ENCODE data around the gene PHYKPL.

The PHYKPL gene

DNA sequence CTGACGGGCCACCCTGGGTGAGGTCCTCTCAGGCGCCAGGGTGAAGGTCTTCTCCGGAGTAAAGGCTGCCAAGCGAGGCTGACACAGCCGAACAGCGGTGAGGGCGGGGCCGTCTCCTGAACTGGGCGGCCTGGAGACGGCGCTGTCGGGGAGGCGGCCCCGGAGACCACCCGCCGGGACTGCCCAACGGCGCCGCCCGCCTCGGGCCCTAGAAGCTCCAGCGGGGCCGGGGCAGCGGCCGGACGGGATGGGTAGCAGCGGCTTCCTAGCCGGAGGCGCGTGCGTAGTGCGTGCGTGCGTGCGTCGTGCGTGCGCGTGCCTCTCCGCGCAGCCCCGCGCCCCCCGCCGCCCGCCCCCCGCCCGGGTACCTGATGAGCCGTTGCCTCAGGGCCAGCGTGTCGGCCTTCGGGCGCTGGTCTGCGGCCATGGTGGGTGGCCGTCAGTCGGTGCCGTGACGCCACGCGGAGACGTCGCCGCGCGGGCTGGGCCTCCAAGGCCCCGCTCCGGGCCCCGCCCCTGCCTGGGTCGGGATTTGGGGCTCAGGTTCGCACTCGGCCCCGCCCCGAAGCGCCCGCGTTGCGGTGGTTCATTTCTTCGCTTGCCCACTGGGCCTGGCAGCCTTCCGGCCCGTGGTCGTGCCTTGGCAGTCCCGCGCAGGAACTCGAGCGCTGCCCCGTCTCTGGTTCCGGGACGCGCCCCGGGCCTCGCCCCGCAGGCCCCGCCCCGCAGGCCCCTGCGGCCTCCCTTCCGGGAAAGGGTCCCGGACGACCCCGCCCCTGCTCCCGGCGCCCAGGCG lies at the start of gene PHYKPL:
TSS of gene PHYKPL (minus strand) at position 679 of the 796 bp plus-strand sequence. CDS start at position 427, 252 bp downstream.
- DNase-seq = no peak

GRCh38 chr5:178282391-178282790 lies 49.8 kb upstream of the PHYKPL start:
- no peak for DNase-seq

GRCh38 chr5:178281331-178281730 lies 48.7 kb upstream of the PHYKPL start:
- no peak for DNase-seq

- DNase-seq = no peak
Observed at GRCh38 chr5:178280631-178281030, 48.0 kb upstream of the PHYKPL start.

DNA sequence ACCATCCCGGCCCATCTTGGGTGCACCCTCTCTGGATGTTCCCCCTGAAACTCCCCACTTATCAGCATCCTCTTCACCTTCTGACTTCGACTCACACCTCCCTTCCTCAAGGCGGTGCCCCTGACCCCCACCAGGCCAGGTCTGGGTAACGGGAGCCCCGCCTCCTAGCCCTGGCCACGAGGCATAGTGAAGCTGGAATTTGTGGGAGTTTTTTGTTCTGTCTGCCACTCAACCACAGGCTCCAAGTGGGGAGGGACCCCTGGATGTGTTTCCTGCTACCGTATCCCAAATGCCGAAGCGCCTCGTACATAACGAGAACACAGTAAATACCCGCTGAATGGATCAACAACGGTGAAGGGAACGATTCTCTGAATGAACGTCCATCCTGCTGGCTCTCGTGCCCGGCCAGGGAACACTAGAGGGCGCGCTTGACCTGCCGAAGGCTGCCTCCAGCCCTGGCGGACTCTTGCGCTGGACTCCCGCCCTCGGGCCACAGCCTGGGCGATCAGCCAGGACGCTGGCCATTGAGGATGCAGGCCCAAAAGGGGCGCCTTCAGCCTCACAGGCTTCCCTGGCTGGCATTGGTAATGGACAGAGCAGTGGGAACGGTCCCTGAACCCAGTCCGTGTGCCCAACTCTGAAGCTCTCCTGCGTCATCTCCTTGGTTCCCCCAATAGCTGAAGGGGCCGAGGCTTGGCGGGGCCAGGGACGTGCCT lies 47.3 kb upstream of the PHYKPL start:
- DNase-seq = peak; percentile 19

DNA sequence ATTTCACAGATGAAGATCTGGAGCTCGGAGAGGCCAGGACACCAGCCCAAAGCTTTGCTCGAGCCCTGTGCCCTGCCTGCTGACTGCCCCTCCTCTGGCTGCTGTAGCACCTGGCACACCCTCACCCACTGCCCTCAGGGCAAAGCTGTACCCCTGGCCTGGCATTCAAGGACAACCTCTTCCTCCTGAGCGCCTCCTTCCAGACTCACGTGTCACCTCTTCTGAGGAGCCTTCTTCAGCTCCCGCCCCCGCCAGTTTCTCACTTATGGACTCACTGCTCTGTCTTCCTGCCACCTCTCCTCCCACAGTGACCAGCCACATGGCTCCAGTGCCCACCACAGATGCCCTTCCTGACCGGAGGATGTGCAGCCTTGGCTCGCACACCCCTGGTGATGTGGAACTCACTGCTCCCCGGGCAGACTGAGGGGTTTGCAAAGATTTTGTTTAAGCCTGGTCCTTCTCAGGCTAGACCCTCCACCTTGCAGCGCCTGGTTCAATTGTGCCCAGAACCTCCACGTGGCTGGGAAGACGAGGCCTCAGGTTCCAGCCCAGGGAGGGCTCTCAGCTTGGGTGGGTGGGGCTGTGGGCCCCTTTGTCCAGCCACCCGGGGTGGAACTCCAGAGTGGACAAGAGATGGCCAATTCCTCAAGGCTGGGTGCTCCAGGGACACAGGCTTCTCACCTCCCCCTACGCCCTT lies 46.6 kb upstream of the PHYKPL start:
- DNase-seq = no peak

DNA sequence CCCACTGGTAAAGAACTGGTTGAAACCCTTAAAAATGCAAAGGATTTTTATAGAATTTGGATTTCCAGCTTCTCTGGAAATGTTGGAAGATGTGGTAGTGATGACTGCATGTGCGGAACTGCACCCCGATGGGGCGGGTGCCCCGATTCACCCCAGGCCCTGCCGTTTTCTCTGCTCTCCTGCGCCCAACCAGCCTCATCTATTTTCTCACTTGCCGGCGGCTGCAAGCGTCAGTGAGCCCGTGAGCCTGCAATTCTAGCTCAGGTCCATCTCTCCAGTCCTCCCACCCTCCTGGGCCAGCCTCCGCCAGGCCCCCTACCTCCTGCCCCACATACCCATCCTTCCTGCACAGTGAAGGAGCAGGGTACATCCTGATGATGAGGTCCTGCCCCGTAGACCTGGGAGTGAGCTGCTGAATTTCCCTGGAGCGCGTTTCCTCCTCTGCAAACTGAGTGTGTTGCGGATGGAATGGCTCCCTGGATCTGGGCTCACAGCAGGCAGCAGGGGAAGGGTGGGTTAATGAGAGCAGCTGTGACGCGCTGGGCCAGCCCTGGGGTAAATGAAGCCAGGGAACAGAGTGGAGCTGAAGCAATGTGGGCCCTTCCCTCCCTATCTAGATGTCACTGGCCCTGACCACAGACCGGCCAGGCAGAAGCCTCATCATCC lies 45.9 kb upstream of the PHYKPL start:
- DNase-seq = no peak

GRCh38 chr5:178277866-178278265 lies 45.3 kb upstream of the PHYKPL start:
- DNase-seq = no peak

GRCh38 chr5:178277346-178277745 lies 44.7 kb upstream of the PHYKPL start:
- DNase-seq = no peak

DNA sequence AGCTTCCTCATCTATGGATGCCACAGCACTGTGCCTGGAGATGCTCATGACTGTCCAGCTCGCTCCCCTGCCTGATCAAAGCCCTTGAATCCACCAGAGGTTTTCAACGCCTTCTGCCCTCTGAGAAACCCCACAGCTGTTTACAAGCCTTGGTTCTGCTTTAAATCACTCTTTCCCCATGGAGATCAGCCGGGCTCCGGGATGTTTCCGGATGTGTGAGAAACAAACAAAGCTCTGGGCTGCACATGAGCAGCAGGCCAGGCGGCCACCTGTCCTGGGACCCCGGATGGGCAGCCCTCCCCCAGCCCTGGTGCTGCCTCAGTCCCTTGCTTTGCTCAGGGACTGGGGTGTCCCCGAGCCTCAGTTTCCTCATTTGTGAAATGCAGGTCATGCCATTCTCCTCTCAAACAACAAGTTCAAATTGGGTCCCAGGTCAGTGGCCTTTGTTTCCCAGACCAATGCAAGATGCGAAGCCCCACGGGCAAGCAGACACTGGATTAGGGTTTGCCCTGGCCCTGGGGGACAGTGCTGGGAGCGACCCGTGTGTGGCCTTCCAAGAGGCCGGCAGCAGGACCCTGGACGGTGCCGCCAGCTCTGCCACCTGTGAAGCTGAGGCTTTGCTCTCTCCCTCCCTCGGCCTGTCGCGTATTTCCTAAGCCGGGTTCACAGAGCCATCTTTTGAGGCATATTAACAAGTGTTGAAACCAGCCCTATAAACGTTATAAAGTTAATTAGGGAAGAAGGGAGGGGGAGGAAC lies 42.4 kb upstream of the PHYKPL start:
- DNase-seq = no peak

- no peak for DNase-seq
Observed at GRCh38 chr5:178273665-178274541, 41.3 kb upstream of the PHYKPL start.

GRCh38 chr5:178273041-178273440 lies 40.4 kb upstream of the PHYKPL start:
- no peak for DNase-seq

DNA sequence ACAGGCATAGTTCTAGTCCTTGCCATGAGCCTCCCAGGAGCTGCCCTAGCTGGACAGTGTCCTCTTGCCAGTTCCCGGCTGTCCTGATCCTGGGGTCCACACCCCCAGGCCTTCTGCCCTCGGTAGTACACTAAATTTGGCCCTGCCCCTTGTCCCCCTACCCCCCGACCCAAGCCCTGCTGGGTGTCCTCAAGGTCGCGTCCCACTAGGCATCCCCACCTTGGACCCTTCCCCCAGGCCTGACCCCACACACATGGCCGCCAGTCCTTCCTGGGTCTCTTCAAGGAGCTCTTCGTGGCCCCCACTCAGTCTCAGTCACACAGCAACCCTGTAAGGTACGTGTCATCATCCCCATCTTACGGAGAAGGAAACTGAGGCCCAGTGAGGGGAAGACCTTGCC lies 40.0 kb upstream of the PHYKPL start:
- DNase-seq = no peak

DNA sequence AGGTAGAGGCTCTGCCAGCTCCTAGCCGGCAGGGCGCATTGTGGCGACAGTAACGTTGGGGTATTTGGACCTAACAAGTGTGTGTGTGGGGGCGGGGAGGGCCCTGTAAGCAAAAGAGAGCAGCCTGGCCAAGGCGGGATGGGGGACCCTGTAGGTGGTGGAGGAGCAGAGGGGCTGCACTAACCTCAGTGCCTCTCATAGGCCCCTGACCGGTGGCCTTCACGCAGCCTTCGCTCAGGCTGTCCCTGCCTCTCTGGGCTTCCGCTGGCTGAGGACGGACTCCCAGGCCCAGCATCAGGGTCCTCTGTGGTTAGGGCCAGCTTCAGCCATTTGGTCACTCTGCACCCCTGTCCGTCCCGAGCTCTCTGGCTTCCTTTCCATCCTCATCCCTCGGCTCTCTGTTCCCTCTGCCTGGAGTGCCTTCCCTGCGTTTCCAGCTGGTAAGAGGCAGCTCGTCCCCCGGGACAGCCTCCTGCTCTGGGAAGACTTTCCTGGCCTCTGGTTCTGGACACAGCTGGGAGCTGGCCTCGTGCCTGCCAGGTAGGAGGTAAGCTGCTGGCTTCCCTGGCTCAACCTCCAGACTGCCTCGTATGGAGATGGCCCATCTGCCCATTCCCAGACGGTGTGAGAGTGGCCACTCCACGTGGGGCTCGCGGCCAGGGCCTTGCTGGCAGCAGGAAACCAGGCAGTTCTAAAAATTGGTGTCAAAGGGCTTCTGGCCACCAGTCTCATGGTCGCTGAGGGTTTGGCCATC lies 39.3 kb upstream of the PHYKPL start:
- no peak for DNase-seq

- DNase-seq = no peak
Observed at GRCh38 chr5:178271231-178271630, 38.6 kb upstream of the PHYKPL start.

GRCh38 chr5:178269499-178269898 lies 36.9 kb upstream of the PHYKPL start:
- no peak for DNase-seq

DNA sequence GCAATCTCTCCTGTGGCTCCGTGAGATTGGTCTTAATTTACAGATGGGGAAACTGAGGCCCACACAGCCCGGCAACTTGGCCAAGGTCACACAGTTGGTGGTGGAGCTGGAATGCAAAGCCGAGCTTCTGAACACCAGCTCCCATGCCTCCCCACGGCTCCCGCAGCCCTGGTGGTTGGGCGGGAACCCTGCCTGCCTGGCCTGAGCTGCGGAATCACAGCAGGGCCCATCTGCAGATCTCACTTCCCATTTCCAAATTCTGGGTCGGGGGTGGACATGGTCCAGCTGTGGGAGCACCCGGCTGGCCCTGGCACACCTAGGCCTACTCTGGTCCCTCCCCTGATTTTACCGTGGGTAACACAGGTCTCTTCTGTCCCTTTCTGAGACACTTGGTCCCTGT lies 35.3 kb upstream of the PHYKPL start:
- no peak for DNase-seq

- no peak for DNase-seq
Observed at GRCh38 chr5:178267245-178267644, 34.6 kb upstream of the PHYKPL start.

DNA sequence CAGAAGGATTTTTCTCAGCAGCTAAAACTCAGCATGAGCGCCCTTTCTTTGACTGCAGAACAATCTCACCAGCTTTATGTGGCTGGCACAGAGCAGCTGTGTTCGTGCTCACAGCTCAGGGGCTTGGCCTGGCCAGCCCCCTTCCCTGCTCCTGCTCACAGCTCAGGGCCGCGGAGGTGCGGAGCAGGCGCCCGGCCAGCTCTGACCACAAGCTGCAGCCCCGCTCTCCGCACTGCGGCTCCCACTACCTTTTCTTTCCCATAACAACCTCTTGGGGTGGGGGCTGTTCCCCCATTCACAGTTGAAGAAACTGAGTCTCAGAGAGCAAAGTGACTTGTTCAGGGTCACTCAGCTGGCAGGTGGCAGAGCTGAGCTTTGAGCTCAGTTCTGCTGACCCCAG lies 34.0 kb upstream of the PHYKPL start:
- DNase-seq = no peak

DNA sequence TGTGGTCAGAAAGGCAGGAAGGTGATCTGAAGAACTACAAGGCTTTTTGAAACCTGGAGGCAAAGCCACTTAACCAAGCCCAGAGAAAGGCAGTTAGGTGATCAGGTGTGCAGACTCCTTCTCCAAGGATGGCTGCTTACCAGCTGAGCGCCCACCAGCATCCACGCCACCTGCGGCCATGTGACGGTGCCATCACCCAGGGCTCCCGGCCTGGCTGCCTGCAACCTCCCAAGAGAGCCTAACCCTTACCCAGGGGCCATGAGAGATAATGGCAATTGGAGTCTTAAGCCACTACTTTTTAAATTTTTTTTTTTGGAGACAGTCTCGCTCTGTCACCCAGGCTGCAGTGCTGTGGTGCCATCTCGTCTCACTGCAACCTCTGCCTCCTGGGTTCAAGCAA lies 33.1 kb upstream of the PHYKPL start:
- no peak for DNase-seq

DNA sequence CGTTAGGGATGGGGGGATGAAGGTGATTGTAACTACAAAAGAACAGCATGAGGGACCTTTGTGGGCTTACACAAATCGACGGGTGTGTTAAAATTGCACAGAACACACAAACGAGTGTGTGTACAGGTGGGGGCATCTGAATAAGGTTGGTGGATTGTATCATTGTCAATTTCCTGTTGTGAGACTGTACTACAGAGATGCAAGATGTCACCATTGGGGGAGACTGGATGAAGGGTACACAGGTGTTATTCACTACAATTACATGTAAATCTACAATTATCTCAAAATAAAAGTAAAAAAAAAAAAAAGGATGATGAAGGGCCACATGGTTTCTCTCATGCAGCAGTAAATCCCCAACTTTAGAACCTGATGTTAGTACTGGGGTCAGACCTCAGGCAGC lies 31.4 kb upstream of the PHYKPL start:
- no peak for DNase-seq

Data from NCI-H1694 (cell line).